ENCODE measurements around the gene GATA5. TPM values are rescaled to one million over a fixed set of nuclear protein-coding genes. Genes with fewer than 3 reads are reported as not detected.

Gene GATA5
- total RNA-seq, 1 experiment from 2014 or later, result not detected

- Histone ChIP-seq H3K27me3 (replicated peaks) (peaks cover 46% of the 10 kb centered on the region), H3K27ac (no peak overlapping the region), H3K4me3 (no peak overlapping the region), H3K36me3 (no peaks in the 10 kb centered on the region), H3K4me1 (replicated peaks) (no peaks in the 10 kb centered on the region), H3K9me3 (replicated peaks) (no peaks in the 10 kb centered on the region)
- DNase-seq (ENCODE audit: low read depth in 1 of 2, low spot score in 2 of 2), result no peak
Measured at GRCh38 chr20:62417981-62418708, 57.6 kb downstream of the GATA5 start.

GRCh38 chr20:62416651-62417637 lies 58.9 kb downstream of the GATA5 start:
- H3K36me3 ChIP-seq, result no peaks in the 10 kb centered on the region
- peaks cover 40% of the 10 kb centered on the region for H3K27me3 ChIP-seq (replicated peaks)
- no peak overlapping the region for H3K27ac ChIP-seq
- no peaks in the 10 kb centered on the region for H3K9me3 ChIP-seq (replicated peaks)
- no peak overlapping the region for H3K4me3 ChIP-seq
- no peaks in the 10 kb centered on the region for H3K4me1 ChIP-seq (replicated peaks)
- no peak for DNase-seq (ENCODE audit: low read depth in 1 of 2, low spot score in 2 of 2)

- H3K4me3 ChIP-seq, result no peak overlapping the region
- peaks cover 49% of the 10 kb centered on the region for H3K27me3 ChIP-seq (replicated peaks)
- DNase-seq (ENCODE audit: low read depth in 1 of 2, low spot score in 2 of 2), result no peak
- no peaks in the 10 kb centered on the region for H3K36me3 ChIP-seq
- no peaks in the 10 kb centered on the region for H3K4me1 ChIP-seq (replicated peaks)
- H3K9me3 ChIP-seq (replicated peaks), result no peaks in the 10 kb centered on the region
- H3K27ac ChIP-seq, result no peak overlapping the region
Measured at GRCh38 chr20:62415354-62416111, 60.3 kb downstream of the GATA5 start.

GRCh38 chr20:62413896-62414481 lies 61.8 kb downstream of the GATA5 start:
- Histone ChIP-seq H3K27me3 (replicated peaks) (peaks cover 37% of the 10 kb centered on the region), H3K36me3 (no peaks in the 10 kb centered on the region), H3K4me1 (replicated peaks) (no peaks in the 10 kb centered on the region), H3K9me3 (replicated peaks) (no peaks in the 10 kb centered on the region), H3K27ac (no peak overlapping the region), H3K4me3 (no peak overlapping the region)
- DNase-seq (ENCODE audit: low read depth in 1 of 2, low spot score in 2 of 2), result no peak

Other genes starting within 250 kb of the GATA5 start
- gene OSBPL2, start 237.5 kb downstream of the GATA5 start, total RNA-seq (2014; rRNA removed; shearing (Covaris generic)), result 10.5 and 14.9 TPM in 2 replicates
- gene ADRM1, start 173.0 kb downstream of the GATA5 start, total RNA-seq (2014; rRNA removed; shearing (Covaris generic)), result 279 and 361 TPM in 2 replicates
- gene LAMA5, start 108.7 kb downstream of the GATA5 start, total RNA-seq (2014; rRNA removed; shearing (Covaris generic)), result 3.2 and 3.6 TPM in 2 replicates
- 1,057 and 1,367 TPM in 2 replicates for gene RPS21, start 88.9 kb downstream of the GATA5 start, total RNA-seq (2014; rRNA removed; shearing (Covaris generic))
- gene CABLES2, start 68.7 kb downstream of the GATA5 start, total RNA-seq (2014; rRNA removed; shearing (Covaris generic)), result 6.9 and 14.9 TPM in 2 replicates
- gene RBBP8NL, start 48.5 kb downstream of the GATA5 start, total RNA-seq (2014; rRNA removed; shearing (Covaris generic)), result not detected in 2 replicates
- 6.0 and 13.3 TPM in 2 replicates for gene SLCO4A1, start 166.5 kb upstream of the GATA5 start, total RNA-seq (2014; rRNA removed; shearing (Covaris generic))
- not detected in 2 replicates for gene NTSR1, start 232.8 kb upstream of the GATA5 start, total RNA-seq (2014; rRNA removed; shearing (Covaris generic))

All from SJSA1 (cell line).